Activated naive CD8-positive, alpha-beta T cell treated with anti-CD3 and anti-CD28 coated beads for 36 hours (primary cell): ENCODE data around the gene COL11A1. TPM values are rescaled to one million over a fixed set of nuclear protein-coding genes. Genes with fewer than 3 reads are reported as not detected.

Experiments used
- DNase-seq: peaks from one replicate; pipeline ENCODE4 v3.0.0; 2021
- H3K27ac Mint-ChIP-seq: one replicate; pipeline ENCODE4 v1.8.0; 2022; ENCODE audit warnings: mild to moderate bottlenecking, moderate library complexity, mixed read lengths
- H3K27me3 Mint-ChIP-seq: one replicate; pipeline ENCODE4 v1.8.0; 2022; ENCODE audit warnings: mild to moderate bottlenecking, mixed read lengths
- H3K36me3 Mint-ChIP-seq: one replicate; pipeline ENCODE4 v1.8.0; 2021; ENCODE audit warnings: mild to moderate bottlenecking, mixed read lengths
- H3K4me1 Mint-ChIP-seq: one replicate; pipeline ENCODE4 v1.8.0; 2021; ENCODE audit warnings: mixed read lengths
- H3K4me3 Mint-ChIP-seq: one replicate; pipeline ENCODE4 v1.8.0; 2022; ENCODE audit warnings: mild to moderate bottlenecking, moderate library complexity, mixed read lengths
- H3K9me3 Mint-ChIP-seq: one replicate; pipeline ENCODE4 v1.8.0; 2022; ENCODE audit warnings: mixed read lengths
- total RNA-seq, 2 experiments: library from RNA; stranded (reverse); gene quantifications; one replicate each; pipeline ENCODE4 v1.2.3, GENCODE V29; 2021

Gene COL11A1
- total RNA-seq, 2 experiments from 2014 or later = not detected

DNA sequence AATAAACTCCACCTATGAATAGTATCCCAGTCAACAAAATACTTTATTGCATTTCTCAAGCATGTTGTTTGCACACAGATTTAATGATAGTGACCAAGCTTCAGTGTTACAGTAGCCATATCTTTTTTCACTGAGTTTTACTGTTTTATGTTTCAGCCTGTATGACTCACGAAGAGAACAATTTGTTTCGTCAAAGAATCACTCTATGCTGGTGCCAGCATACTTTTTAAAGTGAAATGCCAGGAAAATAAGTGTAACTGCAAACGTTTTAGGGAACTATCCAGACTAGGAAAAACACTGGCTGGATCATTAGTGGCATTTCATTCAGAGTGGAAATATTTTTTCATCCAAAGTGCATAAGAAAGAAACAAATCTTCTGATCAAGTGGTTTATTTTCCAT, 210.8 kb downstream of the COL11A1 start:
- no peak for DNase-seq
- Mint-ChIP-seq H3K4me3 (no peak overlapping the region), H3K9me3 (no peaks in the 10 kb centered on the region), H3K4me1 (no peaks in the 10 kb centered on the region), H3K27ac (no peak overlapping the region), H3K36me3 (no peaks in the 10 kb centered on the region), H3K27me3 (no peaks in the 10 kb centered on the region)

DNA sequence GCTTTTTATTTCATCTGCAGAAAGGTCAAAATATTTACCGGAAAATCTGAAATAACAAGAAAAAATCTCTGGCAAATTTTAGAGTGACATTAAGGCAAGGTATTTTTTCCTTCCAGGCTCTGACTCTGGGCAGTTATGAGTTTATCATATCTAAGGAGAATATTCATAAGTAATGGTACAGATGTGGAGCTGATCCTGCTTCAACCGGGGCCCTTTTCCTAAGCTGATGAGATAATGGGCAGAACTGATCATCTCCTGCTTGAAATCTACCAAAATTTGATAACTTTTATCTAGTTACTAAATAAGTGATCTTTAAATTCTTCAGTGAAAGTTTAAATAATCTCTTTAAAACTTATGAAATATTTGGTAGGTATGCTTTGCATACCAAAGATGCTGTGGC, 211.6 kb downstream of the COL11A1 start:
- DNase-seq = no peak
- Mint-ChIP-seq H3K27me3 (no peaks in the 10 kb centered on the region), H3K36me3 (no peaks in the 10 kb centered on the region), H3K4me1 (no peaks in the 10 kb centered on the region), H3K27ac (no peak overlapping the region), H3K4me3 (no peak overlapping the region), H3K9me3 (no peaks in the 10 kb centered on the region)

DNA sequence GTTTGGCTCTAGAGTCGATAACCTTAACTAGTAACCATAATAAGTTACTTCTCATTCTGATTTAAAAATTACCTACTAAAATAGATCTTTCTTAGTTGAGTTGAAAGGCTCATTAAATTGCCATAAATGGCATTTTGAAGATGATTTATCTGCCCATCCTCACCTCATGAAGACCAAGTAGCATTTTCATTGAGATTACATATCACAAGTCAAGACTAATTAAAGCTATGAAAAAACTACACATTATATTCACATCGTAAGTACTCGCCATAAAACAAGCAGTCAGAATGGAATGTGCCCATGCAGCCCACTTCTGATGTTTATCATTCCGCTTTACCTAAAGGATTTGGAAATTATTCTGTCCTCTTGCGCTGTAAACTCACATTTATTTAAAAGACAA, 212.0 kb downstream of the COL11A1 start:
- Mint-ChIP-seq H3K4me1 (no peaks in the 10 kb centered on the region), H3K27me3 (no peaks in the 10 kb centered on the region), H3K9me3 (no peaks in the 10 kb centered on the region), H3K36me3 (no peaks in the 10 kb centered on the region), H3K27ac (no peak overlapping the region), H3K4me3 (no peak overlapping the region)
- no peak for DNase-seq

DNA sequence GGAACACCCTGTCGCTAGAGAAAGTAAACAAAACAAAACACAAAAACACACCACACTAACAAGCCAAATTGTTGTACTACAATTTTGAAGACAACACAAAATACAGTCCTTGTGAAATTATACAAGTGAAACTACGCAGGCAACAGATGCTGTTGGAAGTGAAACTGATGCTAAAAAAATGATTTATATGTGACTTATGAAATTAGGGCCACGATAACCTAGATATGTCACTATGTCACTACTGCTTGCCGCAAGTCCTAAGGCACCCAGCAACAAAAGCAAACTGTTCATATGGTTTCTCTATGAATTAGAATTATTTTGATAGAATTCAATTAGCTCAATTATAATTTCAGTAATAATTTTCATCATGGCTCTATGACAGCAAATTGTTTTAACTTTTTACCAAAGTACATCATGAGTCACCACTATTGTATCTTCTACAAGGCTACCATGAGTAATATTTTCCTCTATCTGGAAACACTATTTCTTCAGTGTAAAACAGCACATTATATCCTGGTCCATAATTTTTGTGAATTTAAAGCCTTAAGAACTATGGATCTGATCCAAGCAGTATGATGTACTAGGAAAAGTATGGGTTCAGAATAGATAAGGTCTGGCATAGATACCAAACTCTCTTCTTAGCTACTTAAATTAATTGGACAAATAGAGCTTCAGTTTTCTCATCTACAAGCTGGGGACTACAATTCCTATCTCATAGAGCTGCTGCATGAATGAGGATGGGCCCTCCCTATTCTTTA, 216.3 kb downstream of the COL11A1 start:
- no peak for DNase-seq
- H3K4me3 Mint-ChIP-seq = no peak overlapping the region

DNA sequence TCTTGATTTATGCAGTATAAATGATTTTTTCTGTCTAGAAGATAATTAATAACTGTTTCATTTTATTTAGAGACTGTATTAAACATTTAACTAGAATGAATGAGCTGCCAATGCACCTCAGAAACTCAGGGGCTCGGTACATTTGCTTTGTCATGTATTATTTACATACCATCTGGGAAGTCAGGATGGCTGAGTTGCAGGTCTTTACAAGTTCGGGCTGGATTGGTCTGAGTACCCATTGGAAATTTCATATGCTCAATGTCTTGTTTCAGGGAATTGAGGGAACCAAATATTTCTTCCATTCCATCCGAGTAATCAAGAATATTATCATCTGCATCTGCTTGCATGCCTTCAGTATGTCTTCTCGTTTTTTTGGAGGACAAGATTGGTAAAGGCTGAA, 221.7 kb downstream of the COL11A1 start:
- Mint-ChIP-seq H3K4me3 (no peak overlapping the region), H3K27ac (no peak overlapping the region), H3K4me1 (no peaks in the 10 kb centered on the region), H3K27me3 (no peaks in the 10 kb centered on the region), H3K9me3 (no peaks in the 10 kb centered on the region), H3K36me3 (no peaks in the 10 kb centered on the region)
- DNase-seq = no peak

More for the DNA sequence above, 216.3 kb downstream of the COL11A1 start:
- Mint-ChIP-seq H3K27ac (no peak overlapping the region), H3K27me3 (no peaks in the 10 kb centered on the region), H3K9me3 (no peaks in the 10 kb centered on the region), H3K36me3 (no peaks in the 10 kb centered on the region), H3K4me1 (no peaks in the 10 kb centered on the region)

DNA sequence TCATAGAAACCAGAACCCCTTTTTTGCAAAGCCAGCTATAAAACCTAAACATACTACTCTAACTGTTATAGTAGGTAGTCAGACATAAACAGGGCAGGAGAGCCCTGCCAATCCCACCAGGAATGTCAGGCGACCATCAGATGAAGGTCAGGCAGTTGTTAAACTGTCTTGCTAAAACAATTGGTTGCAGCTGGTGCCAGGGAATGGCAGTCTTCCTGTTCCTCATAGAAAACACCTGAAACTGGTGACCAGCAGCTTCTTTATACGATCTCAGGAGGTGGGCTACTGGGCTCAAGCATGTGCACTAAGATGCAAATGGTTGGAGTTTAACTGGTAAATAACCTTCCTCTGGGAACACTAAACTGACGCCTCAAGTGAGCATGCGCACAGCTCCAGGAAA, 224.1 kb downstream of the COL11A1 start:
- no peaks in the 10 kb centered on the region for H3K27me3 Mint-ChIP-seq
- H3K36me3 Mint-ChIP-seq = no peaks in the 10 kb centered on the region
- H3K4me3 Mint-ChIP-seq = no peak overlapping the region
- DNase-seq = no peak
- no peaks in the 10 kb centered on the region for H3K9me3 Mint-ChIP-seq
- H3K4me1 Mint-ChIP-seq = no peaks in the 10 kb centered on the region
- no peak overlapping the region for H3K27ac Mint-ChIP-seq

DNA sequence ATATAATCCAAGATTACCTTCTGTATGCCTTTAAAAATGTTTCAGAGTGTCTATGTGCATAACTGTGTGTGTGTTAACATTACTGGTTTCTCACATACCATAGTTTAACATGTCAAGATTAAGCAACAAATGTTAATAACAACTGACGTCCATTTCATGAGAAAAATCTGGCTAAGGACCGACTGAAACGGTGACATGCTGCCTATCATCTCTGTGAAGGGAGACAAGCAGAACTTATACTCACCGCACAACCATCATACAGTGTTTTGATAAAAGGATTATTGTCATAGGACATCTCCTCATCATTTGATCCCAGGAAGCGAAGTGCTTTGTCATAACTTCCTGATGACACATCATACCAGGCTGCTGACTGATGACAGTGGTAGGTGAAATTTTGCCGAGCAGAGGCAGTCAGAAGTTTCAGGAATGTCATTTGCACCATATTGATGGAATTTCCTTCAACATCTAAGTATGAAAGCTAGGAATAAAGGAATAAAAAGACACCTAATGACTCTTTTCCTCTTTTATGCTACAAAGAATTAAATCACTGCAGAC, 228.8 kb downstream of the COL11A1 start:
- Mint-ChIP-seq H3K9me3 (no peaks in the 10 kb centered on the region), H3K27me3 (no peaks in the 10 kb centered on the region), H3K4me3 (no peak overlapping the region), H3K4me1 (no peaks in the 10 kb centered on the region), H3K36me3 (no peaks in the 10 kb centered on the region), H3K27ac (no peak overlapping the region)
- no peak for DNase-seq

DNA sequence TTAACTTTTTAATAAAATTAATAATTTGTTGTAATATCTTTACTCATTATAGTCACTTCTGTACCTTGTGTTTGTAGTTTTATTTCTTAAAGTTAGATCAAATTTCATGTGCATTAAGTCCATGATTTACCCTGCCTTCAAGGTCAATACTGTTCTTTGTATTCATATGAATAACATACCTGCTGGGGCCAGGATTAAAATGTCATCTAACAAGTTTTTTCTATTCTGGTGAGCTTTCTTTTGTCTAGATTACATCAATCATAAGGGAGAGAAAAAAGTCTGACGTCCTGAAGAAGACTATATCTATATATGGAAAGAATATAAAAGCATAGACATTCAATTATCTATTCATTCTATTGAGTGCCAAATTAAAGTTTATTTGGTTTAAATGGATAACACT, 232.6 kb downstream of the COL11A1 start:
- H3K27me3 Mint-ChIP-seq = no peaks in the 10 kb centered on the region

DNA sequence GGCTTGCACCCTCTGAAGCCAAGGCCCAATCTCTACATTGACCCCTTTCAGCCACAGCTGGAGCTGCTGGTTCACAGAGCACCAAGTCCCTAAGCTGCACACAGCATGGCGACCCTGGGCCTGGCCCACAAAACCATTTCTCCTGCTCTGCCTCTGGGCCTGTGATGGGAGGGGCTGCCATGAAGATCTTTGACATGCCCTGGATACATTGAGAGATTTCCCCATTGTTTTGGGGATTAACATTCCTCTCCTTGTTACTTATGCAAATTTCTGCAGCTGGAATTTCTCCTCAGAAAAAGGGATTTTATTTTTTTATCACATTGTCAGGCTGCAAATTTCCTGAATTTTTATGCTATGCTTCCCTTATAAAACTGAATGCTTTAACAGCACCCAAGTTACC, 235.8 kb downstream of the COL11A1 start:
- Mint-ChIP-seq H3K9me3 (no peaks in the 10 kb centered on the region), H3K4me1 (no peaks in the 10 kb centered on the region), H3K27ac (no peak overlapping the region), H3K36me3 (no peaks in the 10 kb centered on the region), H3K27me3 (no peaks in the 10 kb centered on the region), H3K4me3 (no peak overlapping the region)
- DNase-seq = no peak

More for the DNA sequence above, 232.6 kb downstream of the COL11A1 start:
- H3K27ac Mint-ChIP-seq = no peak overlapping the region
- H3K36me3 Mint-ChIP-seq = no peaks in the 10 kb centered on the region
- no peaks in the 10 kb centered on the region for H3K4me1 Mint-ChIP-seq
- no peaks in the 10 kb centered on the region for H3K9me3 Mint-ChIP-seq
- no peak for DNase-seq
- H3K4me3 Mint-ChIP-seq = no peak overlapping the region

DNA sequence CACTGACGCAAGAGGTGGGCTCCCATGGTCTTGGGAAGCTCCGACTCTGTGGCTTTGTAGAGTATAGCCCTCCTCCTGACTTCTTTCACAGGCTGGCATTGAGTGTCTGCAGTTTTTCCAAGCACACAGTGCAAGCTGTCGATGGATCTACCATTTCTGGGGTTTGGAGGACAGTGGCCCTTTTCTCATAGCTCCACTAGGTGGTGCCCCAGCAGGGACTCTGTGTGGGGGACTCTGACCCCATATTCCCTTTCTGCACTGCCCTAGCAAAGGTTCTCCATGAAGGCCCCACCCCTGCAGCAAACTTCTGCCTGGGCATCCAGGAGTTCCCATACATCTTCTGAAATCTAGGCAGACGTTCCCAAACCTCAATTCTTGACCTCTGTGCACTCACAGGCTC, 236.2 kb downstream of the COL11A1 start:
- Mint-ChIP-seq H3K4me3 (no peak overlapping the region), H3K27ac (no peak overlapping the region), H3K4me1 (no peaks in the 10 kb centered on the region), H3K36me3 (no peaks in the 10 kb centered on the region), H3K27me3 (no peaks in the 10 kb centered on the region), H3K9me3 (no peaks in the 10 kb centered on the region)
- no peak for DNase-seq

DNA sequence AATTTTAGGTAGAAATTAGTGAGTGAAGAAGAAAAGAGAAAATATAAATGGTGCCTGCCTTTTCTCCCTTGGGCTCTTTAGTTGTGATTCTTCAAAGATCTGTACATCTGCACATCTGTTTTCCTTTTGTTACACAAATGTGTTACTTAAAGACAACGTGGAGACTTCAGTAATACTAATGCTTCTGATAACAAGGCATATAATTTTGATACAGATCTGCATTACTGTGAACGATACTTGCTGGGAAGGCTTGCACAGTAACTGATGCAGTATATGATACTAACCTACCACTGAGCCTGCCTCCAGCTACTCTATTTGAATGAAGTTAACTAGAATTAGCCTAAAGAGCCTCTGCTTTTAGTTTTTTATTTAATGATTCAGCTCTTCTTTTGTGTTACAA, 244.6 kb downstream of the COL11A1 start:
- no peak overlapping the region for H3K27ac Mint-ChIP-seq
- no peaks in the 10 kb centered on the region for H3K36me3 Mint-ChIP-seq
- DNase-seq = no peak
- no peaks in the 10 kb centered on the region for H3K4me1 Mint-ChIP-seq
- peaks cover 4% of the 10 kb centered on the region for H3K9me3 Mint-ChIP-seq
- H3K27me3 Mint-ChIP-seq = no peaks in the 10 kb centered on the region
- no peak overlapping the region for H3K4me3 Mint-ChIP-seq

DNA sequence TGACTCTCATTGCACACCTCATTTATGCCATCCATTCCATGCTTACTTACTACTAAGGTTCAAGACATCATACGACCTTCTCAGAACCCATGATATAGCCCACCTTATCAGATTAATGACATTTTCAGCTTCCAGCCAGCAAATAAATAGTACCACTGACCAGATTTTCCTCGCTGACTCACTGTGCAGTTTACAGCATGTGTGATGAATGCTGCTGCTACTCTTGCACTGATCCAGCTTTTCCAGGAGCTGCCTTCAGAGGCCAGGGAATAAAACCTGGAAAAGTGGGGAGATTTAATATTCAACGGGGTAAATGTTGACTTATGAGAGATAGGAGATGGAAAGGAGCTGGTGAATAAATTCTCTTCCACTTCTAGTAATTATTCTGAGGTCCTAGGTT, 247.1 kb downstream of the COL11A1 start:
- Mint-ChIP-seq H3K27ac (no peak overlapping the region), H3K36me3 (no peaks in the 10 kb centered on the region), H3K4me1 (no peaks in the 10 kb centered on the region), H3K4me3 (no peak overlapping the region), H3K9me3 (peaks cover 4% of the 10 kb centered on the region), H3K27me3 (no peaks in the 10 kb centered on the region)
- no peak for DNase-seq

DNA sequence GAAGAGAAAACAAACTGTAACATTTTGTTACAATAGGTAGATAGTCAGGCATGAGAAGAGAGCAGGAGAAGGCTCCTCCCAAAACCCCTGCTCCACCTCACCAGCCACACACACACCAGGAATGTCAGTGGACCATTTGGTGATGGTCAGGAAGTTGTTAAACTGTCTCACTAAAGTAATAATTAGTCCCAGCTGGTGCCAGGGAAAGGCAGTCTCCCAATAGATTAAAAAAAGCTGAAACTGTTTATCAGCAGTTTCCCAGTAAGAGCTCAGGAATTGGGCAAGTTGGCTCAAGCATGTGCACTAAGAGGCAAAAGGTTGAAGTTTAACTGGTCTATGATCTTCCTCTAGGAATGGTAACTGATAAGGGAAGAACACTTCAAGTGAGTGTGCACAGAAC, 249.6 kb downstream of the COL11A1 start:
- no peak for DNase-seq
- Mint-ChIP-seq H3K4me1 (no peaks in the 10 kb centered on the region), H3K27me3 (no peaks in the 10 kb centered on the region), H3K36me3 (no peaks in the 10 kb centered on the region), H3K9me3 (peaks cover 9% of the 10 kb centered on the region), H3K27ac (no peak overlapping the region), H3K4me3 (no peak overlapping the region)

DNA sequence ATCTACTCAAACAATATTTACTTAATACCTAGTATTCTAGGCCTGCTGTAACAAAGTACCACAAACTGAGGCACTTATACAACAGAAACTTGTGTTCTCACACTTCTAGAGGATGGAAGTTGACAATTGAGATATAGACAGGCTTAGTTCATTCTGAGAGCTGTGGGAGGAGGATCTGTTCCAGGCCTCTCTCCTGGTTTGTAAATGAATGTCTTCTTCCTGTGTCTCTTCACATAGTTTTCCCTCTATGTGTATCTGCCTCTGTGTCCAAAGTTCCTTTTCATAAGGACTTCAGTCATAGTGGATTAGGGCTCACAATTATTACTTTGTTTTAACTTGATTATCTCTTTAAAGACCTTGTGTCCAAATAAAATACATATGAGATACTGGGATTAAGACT, 251.1 kb downstream of the COL11A1 start:
- H3K27me3 Mint-ChIP-seq = no peaks in the 10 kb centered on the region
- no peaks in the 10 kb centered on the region for H3K36me3 Mint-ChIP-seq
- no peaks in the 10 kb centered on the region for H3K4me1 Mint-ChIP-seq
- no peak overlapping the region for H3K27ac Mint-ChIP-seq
- DNase-seq = no peak
- H3K4me3 Mint-ChIP-seq = no peak overlapping the region
- H3K9me3 Mint-ChIP-seq = peaks cover 12% of the 10 kb centered on the region

DNA sequence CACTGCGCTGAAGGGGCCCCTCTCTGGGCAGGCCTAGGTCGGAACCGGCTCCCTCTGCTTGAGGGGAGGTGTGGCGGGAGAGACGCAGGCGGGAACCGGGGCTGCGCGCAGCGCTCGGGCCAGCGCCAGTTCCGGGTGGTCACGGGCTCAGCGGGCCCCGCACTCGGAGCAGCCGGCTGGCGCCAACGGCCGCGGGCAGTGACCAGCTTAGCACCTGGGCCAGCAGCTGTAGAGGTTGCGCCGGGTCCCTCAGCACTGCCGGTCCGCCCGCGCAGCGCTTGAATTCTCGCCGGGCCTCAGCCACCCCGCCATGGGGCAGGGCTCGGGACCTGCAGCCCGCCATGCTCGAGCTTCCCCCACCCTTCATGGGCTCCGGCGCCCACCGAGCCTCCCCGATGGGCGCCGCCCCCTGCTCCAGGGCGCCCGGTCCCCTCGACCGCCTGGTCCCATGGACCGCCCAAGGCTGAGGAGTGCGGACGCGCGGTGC, 254.6 kb downstream of the COL11A1 start:
- no peak for DNase-seq
- H3K9me3 Mint-ChIP-seq = peaks cover 8% of the 10 kb centered on the region
- H3K4me1 Mint-ChIP-seq = no peaks in the 10 kb centered on the region
- H3K4me3 Mint-ChIP-seq = no peak overlapping the region
- H3K27ac Mint-ChIP-seq = no peak overlapping the region
- H3K27me3 Mint-ChIP-seq = no peaks in the 10 kb centered on the region
- no peaks in the 10 kb centered on the region for H3K36me3 Mint-ChIP-seq

DNA sequence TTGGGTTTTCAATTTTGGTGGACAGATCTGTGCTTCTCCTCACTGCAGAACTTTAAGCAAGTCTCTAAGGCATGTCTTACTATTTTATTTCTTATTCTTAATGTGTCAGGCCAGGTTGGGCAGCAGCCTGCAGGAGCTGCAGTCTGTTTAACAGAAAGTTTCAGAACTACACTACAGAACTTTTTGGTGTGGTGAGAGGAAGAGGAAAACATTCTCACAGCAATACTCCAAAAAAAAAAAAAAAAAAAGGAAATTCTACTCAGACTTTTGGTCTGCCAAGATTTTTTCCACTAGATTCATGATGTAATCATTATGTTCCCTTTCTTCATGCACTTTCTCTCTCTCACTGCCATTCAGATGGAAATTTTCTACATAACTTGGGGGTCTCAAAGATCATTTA, 255.2 kb downstream of the COL11A1 start:
- Mint-ChIP-seq H3K4me3 (no peak overlapping the region), H3K27ac (no peak overlapping the region), H3K4me1 (no peaks in the 10 kb centered on the region), H3K36me3 (no peaks in the 10 kb centered on the region), H3K27me3 (no peaks in the 10 kb centered on the region), H3K9me3 (peaks cover 9% of the 10 kb centered on the region)
- DNase-seq = no peak
